Activated CD4-positive, alpha-beta T cell treated with anti-CD3 and anti-CD28 coated beads, Interleukin-2, amount 50 U/mL, for 1 hour (primary cell): ENCODE results near the gene KCNQ1.

Experiments
- DNase-seq: peaks from one replicate; pipeline ENCODE4 v3.0.0-alpha.2; 2020

KCNQ1 gene

DNA sequence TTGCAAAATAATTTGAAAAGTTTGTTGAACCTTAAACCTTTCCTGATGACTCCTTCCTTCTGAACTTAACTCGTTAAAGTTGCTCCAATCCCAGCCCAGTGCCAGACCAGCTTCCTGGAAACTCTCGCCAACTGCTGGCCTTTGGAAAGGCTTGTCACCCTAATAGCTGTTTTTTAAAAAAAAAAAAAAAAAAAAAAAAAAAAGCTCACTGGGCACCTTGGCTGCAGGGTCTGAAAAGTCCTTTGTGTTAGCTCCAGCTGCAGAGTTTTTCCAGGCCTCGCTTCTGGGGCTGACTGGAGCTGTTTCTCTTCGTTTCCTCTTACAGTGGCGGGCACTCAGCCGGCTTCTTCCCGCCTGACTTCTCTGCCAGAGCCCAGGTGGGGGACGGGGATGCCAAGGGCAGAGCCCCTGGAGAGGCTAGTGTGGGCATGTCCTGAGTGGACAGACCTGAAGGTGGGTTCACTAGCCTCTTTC lies 229.9 kb downstream of the KCNQ1 start:
- no peak for DNase-seq

GRCh38 chr11:2675540-2675939 lies 230.7 kb downstream of the KCNQ1 start:
- DNase-seq, result no peak

DNA sequence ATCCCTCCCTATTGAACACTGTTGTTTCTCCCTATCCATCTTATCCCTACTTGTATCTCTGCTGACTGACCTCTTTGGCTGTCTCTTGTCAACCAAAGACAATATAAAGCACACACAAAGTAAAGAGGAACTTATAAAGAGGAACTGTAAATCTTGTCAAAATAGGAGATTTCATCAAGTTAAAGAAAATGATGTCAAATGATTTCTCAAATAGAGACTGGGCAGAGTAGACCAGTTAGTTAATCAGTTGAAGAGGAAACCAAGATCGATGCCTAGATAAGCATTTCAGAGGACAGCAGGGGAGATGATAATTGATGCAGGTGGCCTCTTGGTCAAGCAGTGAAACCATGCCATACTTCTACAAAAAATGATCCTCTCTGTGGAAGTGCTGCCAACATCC lies 232.3 kb downstream of the KCNQ1 start:
- DNase-seq, result no peak

DNA sequence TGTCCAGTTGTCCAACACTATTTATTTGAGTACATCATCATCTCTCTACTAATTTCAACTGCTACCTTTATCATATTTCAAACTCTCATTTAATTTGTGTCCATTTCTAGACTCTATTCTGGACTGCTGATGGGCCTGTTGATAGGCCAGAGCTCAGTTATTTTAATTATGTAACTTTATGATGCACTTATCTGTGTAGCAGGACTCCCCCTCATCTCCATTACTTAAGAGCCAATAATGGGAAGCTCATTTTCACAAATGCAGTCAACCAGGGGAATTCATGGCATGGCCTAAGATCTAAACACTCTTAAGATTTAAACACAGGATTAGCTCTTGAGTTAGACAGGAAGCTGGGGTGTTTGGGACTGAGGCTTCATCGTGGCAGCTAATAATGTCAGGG lies 233.6 kb downstream of the KCNQ1 start:
- no peak for DNase-seq

GRCh38 chr11:2679011-2679676 lies 234.3 kb downstream of the KCNQ1 start:
- DNase-seq, result no peak

DNA sequence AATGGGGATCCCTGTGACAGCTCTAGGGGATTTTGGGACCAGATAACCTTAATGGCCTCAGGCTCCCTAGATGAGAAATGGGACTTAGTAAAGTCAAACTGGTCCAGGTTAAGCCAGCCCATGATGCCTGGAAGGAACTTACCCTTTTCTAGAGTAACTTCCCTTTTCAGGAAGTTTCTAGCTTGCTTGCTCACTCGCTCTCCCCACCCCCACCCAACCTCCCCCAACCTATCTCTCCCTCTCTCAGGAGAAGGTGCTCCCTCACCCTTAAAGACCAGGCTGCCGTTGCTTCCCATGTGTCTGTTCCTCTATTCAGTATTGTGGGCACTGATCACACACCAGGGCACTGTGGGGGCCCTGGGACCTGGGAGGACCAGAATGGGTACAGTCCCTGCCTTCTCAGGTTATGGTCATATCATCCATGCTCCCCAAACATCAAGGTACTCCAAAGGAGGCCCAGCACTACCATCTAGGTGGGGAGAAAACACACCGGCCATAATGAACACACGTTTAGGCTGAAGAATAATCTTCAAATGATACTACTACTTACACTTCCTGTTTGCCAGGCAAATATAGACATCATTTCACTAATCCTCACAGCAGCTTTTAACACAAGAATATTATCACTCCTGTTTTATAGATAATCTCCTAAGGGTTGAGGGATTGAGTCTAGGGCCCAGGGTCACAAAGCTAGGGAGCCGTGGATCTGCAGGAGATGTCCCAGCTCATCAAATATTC lies 236.8 kb downstream of the KCNQ1 start:
- no peak for DNase-seq

GRCh38 chr11:2683806-2684205 lies 239.0 kb downstream of the KCNQ1 start:
- no peak for DNase-seq

DNA sequence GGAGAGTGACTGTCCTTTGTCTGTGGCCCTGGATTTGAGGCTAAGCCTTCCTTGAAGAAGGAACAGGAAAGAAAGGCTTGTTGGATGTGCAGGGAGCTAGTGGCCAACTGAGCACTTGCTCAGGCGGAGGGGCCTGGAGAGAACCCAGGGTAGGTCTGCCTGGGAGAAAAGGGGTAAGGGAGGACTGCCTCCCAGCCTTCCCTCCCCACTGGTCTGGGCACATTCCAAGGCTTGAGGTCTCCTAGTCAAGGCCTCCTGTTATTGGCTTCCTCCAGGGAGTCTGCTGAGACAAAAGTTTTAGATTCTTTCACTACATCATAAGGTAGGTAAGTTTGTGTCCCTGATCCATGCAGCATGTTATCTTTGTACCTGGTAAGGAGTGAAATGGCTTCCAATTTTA lies 239.8 kb downstream of the KCNQ1 start:
- DNase-seq, result no peak

GRCh38 chr11:2685051-2685450 lies 240.2 kb downstream of the KCNQ1 start:
- DNase-seq, result no peak

DNA sequence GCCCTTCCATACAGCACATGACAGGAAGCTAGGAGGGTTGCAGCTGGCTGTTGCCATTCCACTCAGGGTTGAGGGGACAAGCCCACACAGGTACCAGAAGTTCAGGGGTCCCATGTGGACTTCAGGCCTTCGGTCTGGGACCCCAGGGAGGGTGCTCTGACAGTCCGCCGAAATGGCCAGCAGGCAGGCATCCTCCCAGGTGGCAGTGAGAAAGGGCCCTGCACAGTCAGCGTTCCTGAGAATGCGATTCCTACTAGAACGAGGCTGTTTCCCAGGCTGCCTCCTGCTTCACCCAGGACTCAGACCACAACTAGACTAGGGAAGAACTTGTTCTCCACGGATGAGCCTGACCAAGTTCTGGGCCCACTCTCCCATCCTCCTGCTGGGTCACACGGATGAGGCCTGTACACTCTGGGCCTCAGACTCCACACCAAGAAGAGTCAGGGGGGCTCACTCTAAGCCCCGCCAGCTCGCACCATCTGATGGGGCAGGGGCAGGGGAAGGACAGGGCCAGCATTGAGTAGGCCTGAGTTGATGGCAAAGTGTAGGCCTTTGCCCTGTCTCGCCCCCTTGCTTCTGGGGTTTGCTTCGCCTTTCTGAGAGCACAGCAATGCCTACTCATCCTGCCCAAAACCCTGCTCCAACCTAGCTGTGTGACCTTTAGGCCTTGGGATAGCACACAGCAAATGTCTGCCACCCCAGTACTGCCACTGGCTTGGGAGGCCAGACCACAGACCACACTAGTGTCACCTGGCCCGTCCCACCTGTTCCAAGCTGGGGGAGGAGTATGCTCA lies 241.0 kb downstream of the KCNQ1 start:
- DNase-seq, result no peak

- no peak for DNase-seq
Observed at GRCh38 chr11:2686360-2687222, 241.8 kb downstream of the KCNQ1 start.

DNA sequence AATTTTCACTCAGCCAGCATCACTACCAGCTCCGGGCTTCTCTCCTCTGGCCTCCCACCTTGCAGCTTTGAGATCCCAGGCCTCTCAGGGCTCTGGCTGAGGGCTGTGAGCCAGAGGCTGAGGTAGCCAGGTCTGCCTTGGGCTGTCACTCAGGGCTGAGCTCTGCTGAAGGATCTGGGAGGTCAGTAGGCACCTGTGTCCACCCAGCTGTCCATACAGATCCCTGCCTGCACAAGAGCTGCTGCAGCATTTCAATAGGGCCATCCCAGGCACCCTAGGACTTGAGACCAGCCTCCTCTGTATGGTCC lies 242.4 kb downstream of the KCNQ1 start:
- DNase-seq, result no peak

DNA sequence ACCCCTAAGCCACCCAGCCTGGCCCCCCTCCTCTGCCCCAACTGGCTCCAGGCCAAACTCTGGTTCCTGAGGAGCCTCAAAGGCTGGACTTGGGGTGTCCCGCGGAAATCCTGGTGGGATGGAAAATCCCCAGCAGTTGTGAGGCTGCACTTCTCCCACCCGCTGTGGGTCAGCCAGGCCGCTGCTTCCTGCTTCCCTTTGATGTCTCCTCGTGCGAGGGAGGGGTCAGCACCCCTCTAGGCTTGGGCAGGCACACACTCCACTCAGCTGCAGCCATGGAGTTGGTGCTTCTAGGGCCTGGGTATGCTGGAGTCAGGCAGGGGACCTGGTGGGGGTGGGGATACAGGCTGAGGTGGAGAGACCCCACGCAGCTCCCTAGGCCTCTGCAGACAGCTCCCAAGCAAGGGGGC lies 243.0 kb downstream of the KCNQ1 start:
- no peak for DNase-seq

DNA sequence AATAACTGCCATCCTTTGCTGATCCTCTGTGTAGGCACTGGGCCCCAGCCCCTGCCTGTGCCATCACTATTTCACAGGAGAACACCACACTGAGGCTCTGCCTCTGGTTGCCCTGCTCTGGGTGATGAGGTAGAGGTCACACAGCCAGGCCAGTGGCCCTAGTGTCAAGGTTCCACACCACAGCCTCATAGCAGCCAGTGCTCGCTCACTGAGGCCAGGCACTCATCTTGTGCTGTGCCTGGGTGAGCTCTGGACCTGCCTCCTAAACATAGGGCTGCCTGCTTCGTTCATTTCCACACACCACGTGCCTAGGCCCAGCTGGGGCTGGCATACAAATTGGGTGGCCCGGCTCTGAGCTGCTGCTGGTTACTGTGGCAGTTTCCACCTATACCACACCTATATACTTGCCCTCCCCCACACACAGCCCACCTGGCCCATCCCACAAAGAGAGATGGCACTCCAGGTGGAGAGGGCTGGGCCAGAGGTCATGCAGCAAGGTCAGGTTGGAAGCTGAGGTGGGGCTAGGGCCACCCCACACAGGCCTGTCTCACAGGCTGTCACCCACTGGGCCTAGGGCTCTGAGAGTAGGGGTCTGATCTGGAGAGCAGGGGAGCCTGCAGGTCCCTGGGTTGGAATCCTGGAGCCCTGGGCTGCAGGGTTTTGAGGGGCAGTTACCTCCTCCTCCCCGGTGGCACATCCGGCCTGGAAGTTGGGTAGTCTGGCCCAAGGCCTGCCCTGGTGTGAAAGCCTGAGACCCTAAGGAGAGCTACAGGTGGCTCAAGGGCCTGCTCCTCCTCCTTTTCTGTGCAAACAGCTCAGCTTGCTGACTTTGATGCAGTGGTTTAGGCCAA lies 243.8 kb downstream of the KCNQ1 start:
- no peak for DNase-seq

- no peak for DNase-seq
Observed at GRCh38 chr11:2689651-2690575, 245.1 kb downstream of the KCNQ1 start.

GRCh38 chr11:2690596-2691354 lies 246.0 kb downstream of the KCNQ1 start:
- no peak for DNase-seq

DNA sequence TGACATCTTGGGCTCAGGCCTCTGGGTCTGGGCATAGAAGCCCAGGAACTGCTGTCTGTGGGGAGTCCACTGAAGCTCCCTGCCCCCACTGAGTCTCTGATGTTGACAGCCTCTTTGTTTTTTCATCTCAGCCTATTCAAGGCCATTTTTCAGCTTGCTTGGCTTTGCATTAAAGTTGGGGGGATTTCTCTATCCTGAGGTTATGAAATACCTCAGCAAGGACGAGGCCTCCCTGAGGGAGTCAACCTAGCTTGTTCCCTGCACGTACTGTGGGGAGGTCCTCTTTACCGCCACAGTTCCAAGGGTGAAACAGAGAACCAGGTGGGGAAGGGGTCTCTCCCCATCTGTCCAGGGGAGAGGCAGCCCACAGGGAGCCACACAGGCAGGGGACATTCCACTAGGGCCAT lies 246.6 kb downstream of the KCNQ1 start:
- DNase-seq, result no peak

DNA sequence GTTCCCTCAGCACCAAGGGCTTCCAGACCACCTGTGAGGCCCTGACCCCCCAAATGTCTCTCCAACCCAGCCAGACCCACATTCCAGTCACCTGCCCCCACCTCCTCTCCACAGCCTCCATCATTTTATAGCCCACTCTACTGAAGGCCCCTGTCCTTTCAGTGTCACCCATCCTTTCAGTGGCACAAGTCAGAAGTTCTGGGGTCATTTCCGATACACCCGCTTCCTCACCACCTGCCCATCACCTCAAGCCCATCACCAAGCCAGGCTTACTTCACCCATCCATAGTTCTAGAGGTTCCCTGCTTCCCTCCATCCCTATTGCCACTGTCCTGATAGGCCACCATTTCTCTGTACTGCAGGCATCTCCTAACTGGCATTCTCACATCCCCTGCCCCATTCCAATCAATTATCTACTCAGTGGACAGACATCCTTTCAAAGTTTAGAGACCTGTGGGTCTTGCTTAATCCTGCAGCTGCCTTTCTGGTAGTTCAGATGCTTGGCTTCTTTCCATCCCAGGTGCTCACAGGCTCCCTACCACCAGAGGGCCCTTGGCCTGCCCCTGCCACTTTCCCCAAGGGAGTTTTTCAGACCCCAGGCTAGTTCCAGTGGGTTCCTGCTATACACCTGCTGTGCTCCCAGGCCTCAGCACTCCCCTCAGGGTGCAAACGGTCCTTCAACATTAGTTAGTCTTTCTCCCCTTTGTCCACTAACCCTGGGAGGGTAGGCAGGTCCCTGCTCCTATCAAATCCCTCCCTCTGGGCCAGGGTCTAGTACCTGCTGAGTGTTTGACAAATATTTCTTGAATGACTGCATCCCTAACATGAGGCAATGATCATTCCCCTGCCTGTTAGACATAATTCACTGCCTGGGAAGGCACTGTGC lies 247.4 kb downstream of the KCNQ1 start:
- no peak for DNase-seq
